HS-27A (cell line): ENCODE data around the gene AGK.
"Not testable (repeated sequence)": the region's sequence is repeated elsewhere in the genome, so short reads cannot be mapped to it uniquely, and the experiment has no call there.

Experiments
- DNase-seq: peaks from one replicate; pipeline ENCODE4 v3.0.0-alpha.2; 2012; ENCODE audit warnings: low read depth, missing footprints

Gene AGK

GRCh38 chr7:141587304-141587703 lies 36.1 kb downstream of the AGK start:
- no peak for DNase-seq

GRCh38 chr7:141588912-141589311 lies 37.7 kb downstream of the AGK start:
- no peak for DNase-seq

- DNase-seq = no peak
These were observed 38.9 kb downstream of the AGK start for GRCh38 chr7:141590071-141590470.

- no peak for DNase-seq
These were observed 39.5 kb downstream of the AGK start for GRCh38 chr7:141590666-141591065.

- DNase-seq = no peak
These were observed 41.9 kb downstream of the AGK start for GRCh38 chr7:141593134-141593533.

GRCh38 chr7:141597966-141598365 lies 46.8 kb downstream of the AGK start:
- DNase-seq = no peak

- no peak for DNase-seq
These were observed 47.2 kb downstream of the AGK start for GRCh38 chr7:141598408-141598807.

- no peak for DNase-seq
These were observed 49.2 kb downstream of the AGK start for GRCh38 chr7:141600168-141601006.

GRCh38 chr7:141609576-141609975 lies 58.4 kb downstream of the AGK start:
- DNase-seq = no peak

GRCh38 chr7:141610671-141611070 lies 59.5 kb downstream of the AGK start:
- DNase-seq = no peak

GRCh38 chr7:141612861-141613260 lies 61.7 kb downstream of the AGK start:
- no peak for DNase-seq

- DNase-seq = no peak
These were observed 66.1 kb downstream of the AGK start for GRCh38 chr7:141617280-141617679.

GRCh38 chr7:141619745-141620144 lies 68.5 kb downstream of the AGK start:
- DNase-seq = no peak

- no peak for DNase-seq
These were observed 73.6 kb downstream of the AGK start for GRCh38 chr7:141624763-141625162.

- no peak for DNase-seq
These were observed 79.4 kb downstream of the AGK start for GRCh38 chr7:141630621-141631020.

- no peak for DNase-seq
These were observed 80.3 kb downstream of the AGK start for GRCh38 chr7:141631525-141631924.

GRCh38 chr7:141634065-141634464 lies 82.9 kb downstream of the AGK start:
- no peak for DNase-seq

- no peak for DNase-seq
These were observed 84.8 kb downstream of the AGK start for GRCh38 chr7:141636053-141636452.

GRCh38 chr7:141640239-141640840 lies 89.1 kb downstream of the AGK start:
- DNase-seq = no peak

GRCh38 chr7:141641876-141642275 lies 90.7 kb downstream of the AGK start:
- no peak for DNase-seq

- DNase-seq = no peak
These were observed 94.0 kb downstream of the AGK start for GRCh38 chr7:141645188-141645587.

- no peak for DNase-seq
These were observed 95.7 kb downstream of the AGK start for GRCh38 chr7:141646826-141647480.

GRCh38 chr7:141647701-141648100 lies 96.5 kb downstream of the AGK start:
- not testable (repeated sequence) for DNase-seq
